ENCODE data around the gene ASF1B.
"Not testable (repeated sequence)": the region's sequence is repeated elsewhere in the genome, so short reads cannot be mapped to it uniquely, and the experiment has no call there.

ASF1B gene

GRCh38 chr19:14149509-14149994 lies 13.2 kb upstream of the ASF1B start:
- peak overlapping the region; percentile 30 for H3K27ac ChIP-seq (ENCODE audit: low read depth, low read length)
- peak overlapping the region in 3 of 5 donors; percentile 36 to 39 (median 38) for H3K4me3 ChIP-seq (ENCODE audit: low read depth in 1 of 5, low read length in 5 of 5)
- H3K36me3 ChIP-seq (ENCODE audit: control insufficient read depth in 5 of 5, insufficient read depth in 5 of 5, low read length in 5 of 5): peaks cover 0 to 23% (median 20%) of the 10 kb centered on the region in 5 donors
- peaks cover 2 to 39% (median 30%) of the 10 kb centered on the region in 5 donors for H3K4me1 ChIP-seq (ENCODE audit: control insufficient read depth in 5 of 5, insufficient read depth in 5 of 5, low read length in 5 of 5)
- H3K9me3 ChIP-seq (ENCODE audit: control insufficient read depth in 5 of 5, low read length in 5 of 5): no peaks in the 10 kb centered on the region
- H3K9ac ChIP-seq (ENCODE audit: low read length in 5 of 5): peak overlapping the region in 3 of 5 donors; percentile 38 to 51 (median 44)
- H3K27me3 ChIP-seq (ENCODE audit: control insufficient read depth in 5 of 5, insufficient read depth in 4 of 5, low read length in 5 of 5): no peaks in the 10 kb centered on the region

- Histone ChIP-seq H3K36me3 (ENCODE audit: control insufficient read depth in 5 of 5, insufficient read depth in 5 of 5, low read length in 5 of 5) (peaks cover 0 to 18% (median 17%) of the 10 kb centered on the region in 5 donors), H3K27me3 (ENCODE audit: control insufficient read depth in 5 of 5, insufficient read depth in 4 of 5, low read length in 5 of 5) (no peaks in the 10 kb centered on the region), H3K4me1 (ENCODE audit: control insufficient read depth in 5 of 5, insufficient read depth in 5 of 5, low read length in 5 of 5) (peaks cover 2 to 39% (median 30%) of the 10 kb centered on the region in 5 donors), H3K27ac (ENCODE audit: low read depth, low read length) (peak overlapping the region; percentile 18), H3K9me3 (ENCODE audit: control insufficient read depth in 5 of 5, low read length in 5 of 5) (no peaks in the 10 kb centered on the region), H3K4me3 (ENCODE audit: low read depth in 1 of 5, low read length in 5 of 5) (peak overlapping the region in 3 of 5 donors; percentile 36 to 39 (median 38)), H3K9ac (ENCODE audit: low read length in 5 of 5) (peak overlapping the region in 3 of 5 donors; percentile 4 to 44 (median 38))
Observed at GRCh38 chr19:14148751-14149410, 12.5 kb upstream of the ASF1B start.

GRCh38 chr19:14147797-14148605 lies 11.6 kb upstream of the ASF1B start:
- Histone ChIP-seq H3K4me1 (ENCODE audit: control insufficient read depth in 5 of 5, insufficient read depth in 5 of 5, low read length in 5 of 5) (peaks cover 2 to 39% (median 30%) of the 10 kb centered on the region in 5 donors), H3K9me3 (ENCODE audit: control insufficient read depth in 5 of 5, low read length in 5 of 5) (no peaks in the 10 kb centered on the region), H3K27me3 (ENCODE audit: control insufficient read depth in 5 of 5, insufficient read depth in 4 of 5, low read length in 5 of 5) (no peaks in the 10 kb centered on the region), H3K36me3 (ENCODE audit: control insufficient read depth in 5 of 5, insufficient read depth in 5 of 5, low read length in 5 of 5) (peaks cover 0 to 17% (median 17%) of the 10 kb centered on the region in 5 donors), H3K4me3 (ENCODE audit: low read depth in 1 of 5, low read length in 5 of 5) (peak overlapping the region in 3 of 5 donors; percentile 4 to 36 (median 8)), H3K27ac (ENCODE audit: low read depth, low read length) (peak overlapping the region; percentile 18), H3K9ac (ENCODE audit: low read length in 5 of 5) (peak overlapping the region in 2 of 5 donors; percentile 4 to 35)

GRCh38 chr19:14146789-14147216 lies 10.4 kb upstream of the ASF1B start:
- H3K9ac ChIP-seq (ENCODE audit: low read length in 5 of 5): no peak overlapping the region
- H3K9me3 ChIP-seq (ENCODE audit: control insufficient read depth in 5 of 5, low read length in 5 of 5): no peaks in the 10 kb centered on the region
- no peak overlapping the region for H3K27ac ChIP-seq (ENCODE audit: low read depth, low read length)
- H3K36me3 ChIP-seq (ENCODE audit: control insufficient read depth in 5 of 5, insufficient read depth in 5 of 5, low read length in 5 of 5): peaks cover 0 to 5% (median 5%) of the 10 kb centered on the region in 5 donors
- no peak overlapping the region for H3K4me3 ChIP-seq (ENCODE audit: low read depth in 1 of 5, low read length in 5 of 5)
- no peaks in the 10 kb centered on the region for H3K27me3 ChIP-seq (ENCODE audit: control insufficient read depth in 5 of 5, insufficient read depth in 4 of 5, low read length in 5 of 5)
- H3K4me1 ChIP-seq (ENCODE audit: control insufficient read depth in 5 of 5, insufficient read depth in 5 of 5, low read length in 5 of 5): peaks cover 2 to 39% (median 30%) of the 10 kb centered on the region in 5 donors

GRCh38 chr19:14146169-14146568 lies 9.8 kb upstream of the ASF1B start:
- H3K36me3 ChIP-seq (ENCODE audit: control insufficient read depth in 5 of 5, insufficient read depth in 5 of 5, low read length in 5 of 5); H3K27me3 ChIP-seq (ENCODE audit: control insufficient read depth in 5 of 5, insufficient read depth in 4 of 5, low read length in 5 of 5); H3K9me3 ChIP-seq (ENCODE audit: control insufficient read depth in 5 of 5, low read length in 5 of 5); H3K4me3 ChIP-seq (ENCODE audit: low read depth in 1 of 5, low read length in 5 of 5); H3K27ac ChIP-seq (ENCODE audit: low read depth, low read length); H3K9ac ChIP-seq (ENCODE audit: low read length in 5 of 5): not testable (repeated sequence)
- peaks cover 2 to 39% (median 30%) of the 10 kb centered on the region in 5 donors for H3K4me1 ChIP-seq (ENCODE audit: control insufficient read depth in 5 of 5, insufficient read depth in 5 of 5, low read length in 5 of 5)

GRCh38 chr19:14145381-14145780 lies 9.0 kb upstream of the ASF1B start:
- Histone ChIP-seq H3K27ac (ENCODE audit: low read depth, low read length) (no peak overlapping the region), H3K36me3 (ENCODE audit: control insufficient read depth in 5 of 5, insufficient read depth in 5 of 5, low read length in 5 of 5) (no peaks in the 10 kb centered on the region), H3K9ac (ENCODE audit: low read length in 5 of 5) (no peak overlapping the region), H3K27me3 (ENCODE audit: control insufficient read depth in 5 of 5, insufficient read depth in 4 of 5, low read length in 5 of 5) (no peaks in the 10 kb centered on the region), H3K4me1 (ENCODE audit: control insufficient read depth in 5 of 5, insufficient read depth in 5 of 5, low read length in 5 of 5) (peaks cover 2 to 36% (median 29%) of the 10 kb centered on the region in 5 donors), H3K4me3 (ENCODE audit: low read depth in 1 of 5, low read length in 5 of 5) (no peak overlapping the region), H3K9me3 (ENCODE audit: control insufficient read depth in 5 of 5, low read length in 5 of 5) (no peaks in the 10 kb centered on the region)

- H3K27ac ChIP-seq (ENCODE audit: low read depth, low read length): no peak overlapping the region
- no peaks in the 10 kb centered on the region for H3K9me3 ChIP-seq (ENCODE audit: control insufficient read depth in 5 of 5, low read length in 5 of 5)
- peaks cover 0 to 35% (median 24%) of the 10 kb centered on the region in 5 donors for H3K4me1 ChIP-seq (ENCODE audit: control insufficient read depth in 5 of 5, insufficient read depth in 5 of 5, low read length in 5 of 5)
- no peaks in the 10 kb centered on the region for H3K27me3 ChIP-seq (ENCODE audit: control insufficient read depth in 5 of 5, insufficient read depth in 4 of 5, low read length in 5 of 5)
- H3K4me3 ChIP-seq (ENCODE audit: low read depth in 1 of 5, low read length in 5 of 5): no peak overlapping the region
- H3K36me3 ChIP-seq (ENCODE audit: control insufficient read depth in 5 of 5, insufficient read depth in 5 of 5, low read length in 5 of 5): no peaks in the 10 kb centered on the region
- no peak overlapping the region for H3K9ac ChIP-seq (ENCODE audit: low read length in 5 of 5)
Observed at GRCh38 chr19:14142262-14143190, 6.1 kb upstream of the ASF1B start.

- Histone ChIP-seq H3K4me3 (ENCODE audit: low read depth in 1 of 5, low read length in 5 of 5) (no peak overlapping the region), H3K27me3 (ENCODE audit: control insufficient read depth in 5 of 5, insufficient read depth in 4 of 5, low read length in 5 of 5) (no peaks in the 10 kb centered on the region), H3K9me3 (ENCODE audit: control insufficient read depth in 5 of 5, low read length in 5 of 5) (no peaks in the 10 kb centered on the region), H3K9ac (ENCODE audit: low read length in 5 of 5) (no peak overlapping the region), H3K27ac (ENCODE audit: low read depth, low read length) (no peak overlapping the region), H3K36me3 (ENCODE audit: control insufficient read depth in 5 of 5, insufficient read depth in 5 of 5, low read length in 5 of 5) (no peaks in the 10 kb centered on the region), H3K4me1 (ENCODE audit: control insufficient read depth in 5 of 5, insufficient read depth in 5 of 5, low read length in 5 of 5) (peaks cover 0 to 34% (median 25%) of the 10 kb centered on the region in 5 donors)
Observed at GRCh38 chr19:14141041-14141440, 4.7 kb upstream of the ASF1B start.

- no peaks in the 10 kb centered on the region for H3K27me3 ChIP-seq (ENCODE audit: control insufficient read depth in 5 of 5, insufficient read depth in 4 of 5, low read length in 5 of 5)
- H3K4me1 ChIP-seq (ENCODE audit: control insufficient read depth in 5 of 5, insufficient read depth in 5 of 5, low read length in 5 of 5): peaks cover 0 to 40% (median 27%) of the 10 kb centered on the region in 5 donors
- peak overlapping the region; percentile 97 for H3K27ac ChIP-seq (ENCODE audit: low read depth, low read length)
- H3K4me3 ChIP-seq (ENCODE audit: low read depth in 1 of 5, low read length in 5 of 5): no peak overlapping the region
- no peaks in the 10 kb centered on the region for H3K9me3 ChIP-seq (ENCODE audit: control insufficient read depth in 5 of 5, low read length in 5 of 5)
- no peaks in the 10 kb centered on the region for H3K36me3 ChIP-seq (ENCODE audit: control insufficient read depth in 5 of 5, insufficient read depth in 5 of 5, low read length in 5 of 5)
- no peak overlapping the region for H3K9ac ChIP-seq (ENCODE audit: low read length in 5 of 5)
Observed at GRCh38 chr19:14139944-14140343, 3.6 kb upstream of the ASF1B start.
